Measurements from ENCODE around the gene C1orf21.

Gene C1orf21

GRCh38 chr1:184489908-184490307 lies 103.1 kb downstream of the C1orf21 start:
- no peak for DNase-seq

DNA sequence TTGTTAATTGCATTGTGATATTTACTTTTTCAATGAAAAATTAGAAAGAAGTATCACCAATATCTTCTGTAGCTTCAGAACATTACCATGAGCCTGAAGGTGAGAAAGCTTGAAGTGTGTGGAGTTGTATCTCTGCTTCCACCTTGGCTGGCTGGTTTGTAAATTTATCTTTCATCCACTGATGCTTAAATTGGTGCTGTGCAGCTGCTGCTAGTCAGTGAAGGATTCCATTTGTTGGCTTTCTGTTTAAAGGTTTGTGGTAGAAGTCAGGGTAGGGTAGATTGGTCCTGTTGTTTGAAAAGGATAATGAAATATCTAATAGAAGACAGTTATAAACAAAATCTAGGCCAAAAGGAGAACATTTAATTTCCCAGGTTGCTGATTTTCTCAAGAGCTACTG lies 105.7 kb downstream of the C1orf21 start:
- DNase-seq, result no peak

DNA sequence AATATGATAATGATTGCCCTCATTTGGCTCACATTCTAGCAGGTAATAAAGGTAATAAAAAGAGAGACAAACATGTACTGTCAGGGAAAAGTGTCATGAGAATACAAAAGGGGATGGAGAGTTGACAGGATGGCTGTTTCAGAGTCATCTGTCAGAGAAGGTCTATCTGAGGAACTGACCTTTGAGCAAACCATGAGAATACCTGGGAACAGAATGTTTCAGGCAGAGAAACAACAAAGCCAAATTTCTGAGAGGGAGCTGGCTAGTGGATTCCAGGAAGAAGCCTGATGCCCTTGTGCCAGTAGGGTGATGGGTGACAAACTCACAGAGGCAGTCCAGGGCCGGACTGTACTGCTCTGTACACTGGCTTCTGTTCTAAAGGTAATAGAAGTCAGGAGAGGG lies 107.2 kb downstream of the C1orf21 start:
- no peak for DNase-seq

- no peak for DNase-seq
These were observed 108.1 kb downstream of the C1orf21 start for GRCh38 chr1:184494929-184495328.

- no peak for DNase-seq
These were observed 111.3 kb downstream of the C1orf21 start for GRCh38 chr1:184497959-184498723.

DNA sequence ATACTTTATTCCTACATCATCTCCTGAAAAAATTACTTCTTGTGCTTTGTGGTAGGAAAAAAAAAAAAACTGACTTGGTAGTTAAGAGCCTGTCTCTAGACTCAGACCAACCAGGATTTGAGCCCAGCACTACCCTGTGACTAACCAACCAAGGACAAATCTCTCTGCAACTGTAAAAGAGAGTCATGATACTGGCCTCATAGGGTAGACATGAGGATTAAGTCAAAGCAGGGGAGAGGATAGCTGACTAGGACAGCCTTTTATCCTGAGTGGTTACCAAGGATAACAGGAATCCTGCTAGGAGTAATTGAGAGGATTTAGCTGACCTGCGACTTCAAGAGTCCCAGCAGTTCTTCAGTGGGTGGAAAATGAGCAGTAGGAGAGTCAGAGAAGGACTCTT lies 112.8 kb downstream of the C1orf21 start:
- DNase-seq, result no peak

DNA sequence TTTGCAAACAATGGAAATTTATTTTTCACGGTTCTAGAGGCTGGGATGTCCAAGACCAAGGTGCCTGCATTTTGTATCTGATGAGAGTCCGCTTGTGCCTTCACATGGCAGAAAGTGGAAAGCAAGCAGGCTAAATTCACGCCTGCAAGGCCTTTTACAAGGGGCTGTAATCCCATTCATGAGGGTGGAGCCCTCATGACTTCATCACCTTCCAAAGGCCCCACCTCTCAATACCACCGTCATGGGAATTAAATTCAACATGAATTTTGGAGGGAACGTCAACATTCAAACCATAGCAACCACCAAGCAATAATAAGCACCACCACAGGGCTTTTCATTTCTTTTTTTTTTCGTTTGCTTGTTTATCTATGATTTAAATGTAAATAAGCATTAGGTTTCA lies 115.3 kb downstream of the C1orf21 start:
- DNase-seq, result no peak

DNA sequence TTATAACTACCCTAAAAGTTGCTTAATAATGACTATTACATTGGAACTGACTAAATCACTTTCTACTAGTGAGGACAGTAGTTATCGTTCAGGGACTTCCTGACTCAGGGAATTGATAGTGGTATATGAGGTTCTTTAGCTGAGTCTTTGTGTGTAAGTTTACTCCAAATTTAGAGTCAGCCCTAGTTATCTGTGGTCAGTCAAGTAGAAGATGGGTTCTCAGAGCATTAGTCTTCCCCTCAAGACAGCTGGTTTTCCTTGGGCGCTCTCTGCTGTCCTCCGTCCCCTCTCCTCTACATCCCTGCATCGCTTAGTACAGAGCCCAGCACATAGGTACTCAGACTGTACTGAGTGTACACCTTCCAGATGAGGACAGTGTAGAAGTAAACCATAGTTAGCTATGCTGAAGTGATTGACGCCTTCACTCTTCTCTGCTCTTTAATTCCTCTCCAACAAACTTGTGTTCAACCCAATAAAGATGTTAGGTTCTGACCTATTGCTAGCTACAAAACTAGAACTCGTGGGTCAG lies 116.5 kb downstream of the C1orf21 start:
- DNase-seq, result no peak

DNA sequence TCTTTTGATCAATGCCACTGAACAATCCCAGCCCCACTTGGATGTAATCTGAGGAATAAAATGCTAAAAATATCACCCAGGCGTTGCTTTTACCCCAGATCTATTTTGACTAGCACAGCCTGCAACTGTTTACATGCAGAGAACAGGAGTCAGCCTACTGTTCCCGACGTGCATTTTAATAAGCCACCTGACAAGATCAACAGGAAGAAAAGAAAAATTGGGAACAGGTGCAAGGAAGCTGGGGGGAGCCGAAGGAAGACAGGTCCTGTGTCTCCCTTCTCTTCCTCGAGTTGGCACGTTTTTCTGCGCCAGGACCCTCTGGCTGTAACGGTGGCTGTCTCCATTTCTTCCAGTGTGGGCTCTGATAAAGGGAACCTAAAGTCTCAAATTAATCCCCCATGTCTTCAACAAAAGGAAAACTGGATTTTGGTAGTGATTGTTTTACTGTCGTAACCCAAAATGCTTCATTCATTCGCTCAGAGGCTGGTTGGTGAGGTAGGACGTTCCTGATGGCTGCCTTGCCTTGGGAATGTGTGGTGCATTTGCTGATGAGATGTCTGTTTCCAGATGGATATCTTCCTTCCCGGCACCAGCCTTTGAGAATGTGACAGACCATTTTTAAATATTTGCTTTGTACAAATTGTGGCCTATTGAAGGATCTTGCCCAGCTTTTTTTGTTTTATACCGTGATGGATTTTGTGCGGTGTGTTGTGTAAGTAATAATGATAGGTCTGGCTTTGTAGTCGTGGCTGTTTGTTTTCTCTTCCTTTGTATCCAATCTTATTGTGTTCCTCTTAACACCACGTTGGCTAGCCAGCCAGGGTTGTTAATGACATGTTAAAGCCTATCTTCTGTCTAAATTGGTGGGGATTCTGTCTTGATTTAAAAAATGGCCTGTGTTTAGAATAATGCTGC lies 117.5 kb downstream of the C1orf21 start:
- no peak for DNase-seq

DNA sequence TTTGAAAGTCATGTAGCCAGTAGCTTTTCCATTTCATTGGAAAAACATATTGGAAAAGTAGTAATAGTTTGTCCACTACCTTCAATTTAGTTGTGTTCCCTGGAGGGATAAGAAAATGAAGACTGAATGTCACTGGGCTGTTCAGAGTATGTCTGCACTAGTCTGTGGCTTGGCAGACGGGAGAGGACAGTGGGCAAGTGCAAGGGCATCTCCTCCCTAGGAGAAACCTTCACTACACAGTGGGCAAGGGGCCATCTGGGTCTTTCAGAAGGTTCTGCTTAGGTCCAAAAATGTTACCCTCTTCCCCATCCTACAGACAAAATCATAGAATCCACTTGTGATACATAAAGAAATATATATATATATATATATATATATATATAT lies 118.1 kb downstream of the C1orf21 start:
- DNase-seq, result no peak

- DNase-seq, result no peak
These were observed 119.7 kb downstream of the C1orf21 start for GRCh38 chr1:184506481-184506880.

DNA sequence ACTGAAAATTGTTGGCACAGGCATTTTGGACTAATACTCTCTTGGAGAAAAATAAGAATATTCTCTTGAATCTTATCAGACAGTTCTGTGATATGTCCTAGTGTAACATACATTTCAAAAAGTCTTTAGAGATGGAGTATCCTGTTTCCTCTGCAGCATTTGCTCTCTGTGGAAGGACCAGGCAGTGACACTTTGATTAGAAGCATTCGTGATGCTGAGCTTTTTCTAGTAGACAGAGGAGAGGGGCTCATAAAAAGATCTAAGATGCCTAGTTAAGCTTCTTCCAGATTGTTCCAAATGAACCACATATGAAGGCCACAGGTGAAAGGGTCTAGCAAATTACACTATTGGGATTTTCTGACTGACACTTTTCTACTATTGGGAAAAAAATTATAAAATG lies 120.3 kb downstream of the C1orf21 start:
- no peak for DNase-seq

GRCh38 chr1:184507604-184508280 lies 120.9 kb downstream of the C1orf21 start:
- no peak for DNase-seq

- no peak for DNase-seq
These were observed 122.3 kb downstream of the C1orf21 start for GRCh38 chr1:184509105-184509504.

DNA sequence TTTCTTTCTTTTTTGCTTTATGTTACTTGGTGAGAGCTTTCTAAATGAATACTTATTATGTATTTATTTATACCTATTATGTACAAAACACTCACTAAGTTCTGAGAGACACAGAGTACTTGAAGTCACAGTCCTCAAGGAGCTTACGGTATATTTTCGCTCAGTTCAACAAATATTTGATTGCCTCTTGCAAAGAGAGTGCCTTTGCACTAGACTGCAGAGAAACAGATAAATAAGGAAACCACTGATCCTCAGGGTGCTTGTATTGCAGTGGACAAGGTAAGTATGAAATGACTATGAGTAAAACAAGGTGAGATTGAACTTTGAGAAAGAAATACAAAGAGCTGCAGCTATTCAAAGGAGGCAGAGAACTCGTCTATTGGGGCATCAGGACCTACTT lies 123.3 kb downstream of the C1orf21 start:
- no peak for DNase-seq

- no peak for DNase-seq
These were observed 125.9 kb downstream of the C1orf21 start for GRCh38 chr1:184512724-184513123.

GRCh38 chr1:184513421-184513820 lies 126.6 kb downstream of the C1orf21 start:
- no peak for DNase-seq

- DNase-seq, result no peak
These were observed 127.1 kb downstream of the C1orf21 start for GRCh38 chr1:184513966-184514365.

GRCh38 chr1:184514447-184514846 lies 127.6 kb downstream of the C1orf21 start:
- no peak for DNase-seq

DNA sequence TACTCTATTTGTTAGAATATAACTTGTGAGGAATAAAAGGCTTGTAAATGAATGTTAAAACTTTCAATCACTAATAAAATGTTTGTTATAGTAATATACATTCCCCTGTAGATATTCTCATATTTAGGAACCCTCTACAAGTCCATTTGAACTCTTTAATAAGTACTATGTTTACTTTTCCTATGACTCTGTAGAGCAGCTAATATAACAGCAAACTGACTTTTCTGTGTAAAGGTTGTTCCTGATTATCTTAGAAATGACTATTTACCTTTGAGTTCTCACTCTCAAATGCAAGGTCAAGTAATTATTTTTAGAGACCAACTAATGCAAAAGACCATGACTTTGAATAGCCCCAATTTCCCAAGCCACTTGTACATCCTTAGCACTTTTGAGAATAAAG lies 130.3 kb downstream of the C1orf21 start:
- no peak for DNase-seq

GRCh38 chr1:184518736-184519357 lies 132.0 kb downstream of the C1orf21 start:
- no peak for DNase-seq

- DNase-seq, result no peak
These were observed 133.5 kb downstream of the C1orf21 start for GRCh38 chr1:184520336-184520735.

- DNase-seq, result no peak
These were observed 137.4 kb downstream of the C1orf21 start for GRCh38 chr1:184524248-184524647.

All from MV-4-11 (cell line).